Right forelimb (tissue), 1 donor: Measurements from ENCODE around the gene TOPBP1.

Experiments
- DNase-seq: peaks from one replicate; pipeline ENCODE4 v3.0.0-alpha.2; 2018

Gene TOPBP1

GRCh38 chr3:133606342-133606741, 55.4 kb downstream of the TOPBP1 start:
- no peak for DNase-seq

GRCh38 chr3:133600572-133601081, 61.1 kb downstream of the TOPBP1 start:
- no peak for DNase-seq

GRCh38 chr3:133599280-133599679, 62.5 kb downstream of the TOPBP1 start:
- no peak for DNase-seq

- DNase-seq, result no peak
Observed at GRCh38 chr3:133598405-133598804, 63.3 kb downstream of the TOPBP1 start.

- no peak for DNase-seq
Observed at GRCh38 chr3:133595341-133595740, 66.4 kb downstream of the TOPBP1 start.

GRCh38 chr3:133593243-133593642, 68.5 kb downstream of the TOPBP1 start:
- DNase-seq, result no peak

GRCh38 chr3:133592843-133593242, 68.9 kb downstream of the TOPBP1 start:
- no peak for DNase-seq

- no peak for DNase-seq
Observed at GRCh38 chr3:133591271-133591742, 70.4 kb downstream of the TOPBP1 start.

- DNase-seq, result no peak
Observed at GRCh38 chr3:133589503-133589902, 72.2 kb downstream of the TOPBP1 start.

- no peak for DNase-seq
Observed at GRCh38 chr3:133588784-133589465, 72.8 kb downstream of the TOPBP1 start.

GRCh38 chr3:133588035-133588434, 73.7 kb downstream of the TOPBP1 start:
- no peak for DNase-seq

GRCh38 chr3:133583396-133583795, 78.3 kb downstream of the TOPBP1 start:
- no peak for DNase-seq

- DNase-seq, result no peak
Observed at GRCh38 chr3:133578548-133579191, 83.1 kb downstream of the TOPBP1 start.

- DNase-seq, result no peak
Observed at GRCh38 chr3:133576169-133576568, 85.6 kb downstream of the TOPBP1 start.

- no peak for DNase-seq
Observed at GRCh38 chr3:133575086-133575485, 86.7 kb downstream of the TOPBP1 start.

- DNase-seq, result peak; percentile 80
Observed at GRCh38 chr3:133574260-133574881, 87.4 kb downstream of the TOPBP1 start.

- DNase-seq, result no peak
Observed at GRCh38 chr3:133573629-133574194, 88.0 kb downstream of the TOPBP1 start, which contains the start of gene CDV3. CDV3 (plus strand) TSS chr3:133573686; CDS start chr3:133574045, 359 bp downstream.

GRCh38 chr3:133573054-133573628, 88.6 kb downstream of the TOPBP1 start:
- peak; percentile 100 for DNase-seq

- no peak for DNase-seq
Observed at GRCh38 chr3:133572158-133573053, 89.3 kb downstream of the TOPBP1 start.

GRCh38 chr3:133570937-133571320, 90.8 kb downstream of the TOPBP1 start:
- DNase-seq, result no peak

GRCh38 chr3:133570139-133570936, 91.4 kb downstream of the TOPBP1 start:
- DNase-seq, result peak; percentile 57
